Rectal smooth muscle tissue (tissue), 1 donor: ENCODE results near the gene CEP131.
"Not testable (repeated sequence)": the region's sequence is repeated elsewhere in the genome, so short reads cannot be mapped to it uniquely, and the experiment has no call there.

Source experiments
- H3K27ac ChIP-seq: one replicate; pipeline ENCODE4 v1.7.0; 2013; ENCODE audit warnings: low read depth, low read length, inconsistent platforms
- H3K27me3 ChIP-seq: one replicate; pipeline ENCODE4 v1.7.0; 2013; ENCODE audit warnings: low read length; ENCODE audit not compliant: control insufficient read depth, insufficient read depth
- H3K36me3 ChIP-seq: one replicate; pipeline ENCODE4 v1.7.0; 2013; ENCODE audit warnings: low read length; ENCODE audit not compliant: control insufficient read depth, insufficient read depth
- H3K4me1 ChIP-seq: one replicate; pipeline ENCODE4 v1.7.0; 2013; ENCODE audit warnings: low read length; ENCODE audit not compliant: control insufficient read depth, insufficient read depth
- H3K4me3 ChIP-seq: one replicate; pipeline ENCODE4 v1.7.0; 2013; ENCODE audit warnings: low read length
- H3K9ac ChIP-seq: one replicate; pipeline ENCODE4 v1.7.0; 2013; ENCODE audit warnings: low read length

The CEP131 gene

DNA sequence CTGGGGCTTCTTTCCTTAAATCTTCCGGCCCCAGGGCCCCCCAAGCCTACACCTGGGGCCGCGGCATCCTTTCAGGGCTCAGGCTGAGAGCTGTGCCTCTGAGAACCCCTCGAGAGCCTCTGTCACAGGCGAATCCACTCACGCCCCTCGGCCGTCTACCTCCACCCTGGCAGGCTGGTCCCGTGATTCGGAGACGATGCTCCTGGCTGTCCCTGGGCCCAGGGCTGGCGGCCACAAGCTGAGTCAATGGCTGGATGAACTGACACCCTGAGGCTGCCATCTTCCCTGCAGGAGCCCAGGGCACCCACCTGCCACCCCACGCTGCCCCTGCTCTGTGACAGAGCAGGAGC is 11.7 kb upstream of the CEP131 start:
- H3K4me1 ChIP-seq: peaks cover 4% of the 10 kb centered on the region
- no peak overlapping the region for H3K9ac ChIP-seq
- H3K27me3 ChIP-seq: no peaks in the 10 kb centered on the region
- H3K4me3 ChIP-seq: no peak overlapping the region
- peaks cover 18% of the 10 kb centered on the region for H3K36me3 ChIP-seq
- no peak overlapping the region for H3K27ac ChIP-seq

DNA sequence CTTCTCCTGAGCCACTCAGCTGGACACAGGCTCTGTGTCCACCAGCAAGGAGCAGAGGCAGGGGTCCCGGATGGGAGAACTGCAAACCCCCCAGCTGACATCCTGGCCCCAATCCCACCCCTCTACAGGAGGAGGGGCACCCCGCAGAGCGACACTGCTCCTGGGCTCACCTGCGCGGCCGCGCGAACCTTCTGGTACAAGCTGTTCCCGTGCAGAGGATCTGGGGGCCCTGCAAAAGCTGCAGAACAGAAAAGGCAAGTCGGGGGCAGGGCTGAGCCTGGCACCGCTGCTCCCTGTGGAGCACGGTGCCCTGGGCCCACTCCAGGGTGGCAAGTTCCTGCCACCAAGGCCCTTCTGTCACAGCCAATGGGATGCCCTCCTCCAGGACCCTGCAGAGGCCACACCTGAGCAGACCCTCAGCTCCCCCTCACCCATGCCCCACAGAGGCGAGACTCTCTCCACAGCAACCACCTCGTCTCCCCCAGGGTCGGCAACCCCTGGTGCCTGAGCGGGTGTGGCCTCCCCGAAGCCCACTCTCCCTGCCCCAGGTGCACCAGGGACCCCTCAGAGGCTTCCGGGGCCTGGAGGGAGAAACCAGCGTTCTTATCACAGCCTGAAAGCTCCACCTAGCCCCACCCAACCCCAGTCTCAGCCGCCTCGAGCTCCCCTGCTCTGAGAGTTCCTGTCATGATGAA is 11.2 kb upstream of the CEP131 start:
- H3K4me1 ChIP-seq: peaks cover 4% of the 10 kb centered on the region
- H3K27me3 ChIP-seq: no peaks in the 10 kb centered on the region
- no peak overlapping the region for H3K27ac ChIP-seq
- no peak overlapping the region for H3K9ac ChIP-seq
- H3K4me3 ChIP-seq: no peak overlapping the region
- H3K36me3 ChIP-seq: peaks cover 20% of the 10 kb centered on the region

DNA sequence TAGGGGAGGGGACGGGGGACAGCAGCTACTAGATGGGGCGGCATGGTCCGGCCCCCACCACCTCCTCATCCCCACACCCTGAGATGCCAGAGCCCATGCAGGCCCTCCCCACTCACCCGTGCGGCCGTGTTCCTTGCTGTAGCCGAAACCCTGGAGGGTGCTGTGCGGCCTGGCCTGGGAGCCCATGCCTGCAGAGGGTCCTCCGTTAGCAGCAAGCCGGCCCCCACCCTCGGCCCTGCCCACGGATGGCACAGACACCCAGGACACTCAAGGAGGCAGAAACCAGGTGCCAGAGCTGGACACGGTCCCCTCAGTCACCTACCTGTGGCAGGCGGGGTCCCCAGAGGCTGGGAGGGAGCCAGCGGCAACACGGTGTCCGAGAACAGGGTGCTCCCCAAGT is 10.6 kb upstream of the CEP131 start:
- Histone ChIP-seq H3K36me3 (peaks cover 20% of the 10 kb centered on the region), H3K27ac (no peak overlapping the region), H3K9ac (no peak overlapping the region), H3K4me1 (peaks cover 4% of the 10 kb centered on the region), H3K27me3 (no peaks in the 10 kb centered on the region), H3K4me3 (no peak overlapping the region)

DNA sequence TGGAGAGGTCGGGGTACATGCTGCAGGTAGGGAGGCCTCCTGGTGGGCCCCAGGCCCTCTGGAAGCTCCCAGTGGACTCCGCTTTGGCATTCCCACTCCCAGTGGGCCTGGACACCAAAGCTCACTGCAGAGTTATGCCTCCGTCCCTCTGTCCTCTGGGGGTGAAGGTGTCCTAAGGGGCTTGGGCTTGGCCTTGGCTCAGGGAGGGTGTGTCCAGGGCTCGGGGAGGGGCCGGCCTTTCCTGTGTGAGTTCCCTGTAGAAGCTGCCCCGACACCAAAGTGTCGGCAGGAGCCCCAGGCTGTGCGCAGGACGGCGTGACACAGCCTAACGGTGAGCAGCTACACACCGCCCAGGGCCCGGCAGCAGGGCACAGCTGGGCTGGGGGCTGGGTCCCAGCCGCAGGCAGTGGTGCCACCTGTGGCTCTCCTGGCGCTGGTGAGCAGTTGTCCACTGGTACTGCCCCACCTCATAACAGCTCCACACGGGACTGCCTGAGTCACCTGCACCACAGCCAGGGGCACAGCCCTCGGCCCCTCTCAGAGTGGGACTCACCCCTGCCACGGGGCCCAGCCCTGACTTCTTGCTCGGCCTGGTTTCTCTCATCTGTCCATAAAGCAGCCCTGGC is 10.0 kb upstream of the CEP131 start:
- Histone ChIP-seq H3K27ac (no peak overlapping the region), H3K27me3 (no peaks in the 10 kb centered on the region), H3K9ac (no peak overlapping the region), H3K4me1 (no peaks in the 10 kb centered on the region), H3K36me3 (peaks cover 20% of the 10 kb centered on the region), H3K4me3 (no peak overlapping the region)

DNA sequence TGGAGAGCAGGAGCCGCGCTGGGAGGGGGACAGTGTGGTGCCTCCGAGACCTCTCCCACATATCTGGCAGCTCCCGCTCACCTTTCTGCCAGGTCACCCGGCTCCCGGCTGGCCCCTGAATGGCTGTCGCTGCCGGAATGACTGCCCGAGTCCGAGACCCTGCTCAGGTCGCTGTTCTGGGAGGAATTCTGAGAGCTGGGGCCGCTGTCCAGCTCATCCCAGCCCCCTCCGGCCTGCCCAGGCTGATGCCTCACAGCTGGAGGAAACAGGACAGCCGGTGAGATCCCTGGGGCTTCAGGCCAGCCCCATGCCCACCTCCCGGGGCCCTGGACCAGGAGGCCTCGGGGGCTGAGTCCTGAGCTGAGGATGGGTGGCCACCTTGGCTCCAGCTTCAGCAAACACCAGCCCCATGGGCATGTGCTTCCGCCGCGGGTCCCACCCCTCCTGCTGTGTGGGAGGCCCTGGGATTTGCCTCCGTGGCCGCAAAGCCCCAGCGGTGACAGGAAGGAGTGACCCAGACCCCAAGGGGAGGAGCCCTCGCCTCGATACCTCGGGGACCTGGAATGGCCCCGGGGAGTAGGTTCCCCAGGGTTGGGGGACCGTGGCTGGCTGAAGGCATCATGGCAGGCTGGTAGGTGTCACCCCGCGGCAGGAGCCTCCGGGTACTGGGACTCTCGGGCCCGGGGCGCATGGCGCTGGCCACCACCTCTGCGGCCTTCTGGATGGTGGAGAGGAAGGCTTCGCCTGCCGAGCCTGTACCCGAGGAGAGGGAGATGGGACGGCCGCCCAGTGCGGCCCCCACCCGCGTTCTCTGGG is 9.2 kb upstream of the CEP131 start:
- Histone ChIP-seq H3K27me3 (no peaks in the 10 kb centered on the region), H3K4me1 (no peaks in the 10 kb centered on the region), H3K36me3 (peaks cover 20% of the 10 kb centered on the region), H3K9ac (no peak overlapping the region), H3K27ac (no peak overlapping the region), H3K4me3 (no peak overlapping the region)

DNA sequence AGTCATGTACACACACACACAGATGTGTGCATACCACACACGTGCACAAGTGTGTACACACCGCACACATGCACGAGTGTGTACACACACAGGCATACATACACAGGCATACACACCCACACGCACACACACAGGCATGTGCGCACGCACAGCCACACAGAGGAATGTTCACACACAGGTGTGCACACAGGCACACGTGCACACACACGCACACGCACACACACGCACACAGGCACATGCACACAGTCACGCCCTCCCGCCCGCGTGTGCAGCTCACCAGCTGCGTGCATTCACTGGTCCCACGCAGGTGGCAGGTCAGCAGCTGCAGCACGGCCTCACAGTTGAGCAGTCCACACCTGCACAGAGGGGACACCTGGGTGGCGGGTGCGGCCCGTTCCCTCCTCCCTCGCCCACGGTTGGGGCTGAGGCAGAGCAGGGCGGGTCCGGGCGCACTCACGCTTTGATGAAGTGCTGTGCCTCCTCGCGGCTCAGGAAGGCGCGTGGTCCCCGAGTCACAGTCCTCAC is 8.4 kb upstream of the CEP131 start:
- H3K36me3 ChIP-seq: peaks cover 20% of the 10 kb centered on the region
- H3K27ac ChIP-seq: no peak overlapping the region
- H3K9ac ChIP-seq: no peak overlapping the region

DNA sequence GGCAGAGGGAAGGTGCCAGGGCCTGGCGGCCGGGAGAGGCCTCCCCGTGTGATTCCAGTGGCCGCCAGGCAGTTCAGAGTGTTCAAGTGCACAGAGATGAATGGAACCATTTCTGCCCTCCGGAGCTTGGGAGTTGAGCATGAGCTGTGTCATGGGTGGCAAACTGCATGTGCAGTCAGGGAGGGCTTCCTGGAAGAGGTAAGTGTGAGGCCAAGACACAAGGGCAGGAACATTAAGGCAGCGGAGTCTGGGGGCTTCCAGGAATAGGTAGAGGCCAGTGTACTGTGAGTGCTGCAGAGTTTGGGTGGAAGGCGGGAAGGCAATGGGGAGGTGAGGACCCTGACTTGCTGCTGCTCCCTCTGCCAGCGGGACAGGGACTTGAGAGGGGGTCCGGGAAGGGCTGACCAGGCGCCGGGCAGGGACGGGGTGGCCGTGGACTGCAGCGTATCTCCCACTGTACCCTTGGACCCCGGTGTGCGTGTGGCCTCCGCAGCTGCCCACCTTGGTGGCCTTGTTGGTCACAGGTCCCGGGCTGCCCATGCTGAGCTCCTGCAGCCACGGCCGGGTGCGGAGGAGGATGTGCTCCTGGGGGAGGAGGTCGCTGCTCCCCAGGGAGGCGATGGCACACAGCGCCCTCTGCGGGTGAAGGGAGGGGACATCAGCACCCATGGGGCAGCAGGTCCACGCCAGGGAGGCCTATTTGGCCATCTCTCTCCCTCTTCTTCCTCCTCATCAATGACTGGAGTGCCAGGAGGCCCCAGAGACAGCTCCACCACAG is 7.5 kb upstream of the CEP131 start:
- H3K9ac ChIP-seq: no peak overlapping the region
- no peak overlapping the region for H3K27ac ChIP-seq
- H3K4me1 ChIP-seq: no peaks in the 10 kb centered on the region
- H3K36me3 ChIP-seq: peaks cover 20% of the 10 kb centered on the region
- H3K4me3 ChIP-seq: no peak overlapping the region
- no peaks in the 10 kb centered on the region for H3K27me3 ChIP-seq

More for the DNA sequence above, 8.4 kb upstream of the CEP131 start:
- H3K4me1 ChIP-seq: no peaks in the 10 kb centered on the region
- H3K27me3 ChIP-seq: no peaks in the 10 kb centered on the region
- no peak overlapping the region for H3K4me3 ChIP-seq

DNA sequence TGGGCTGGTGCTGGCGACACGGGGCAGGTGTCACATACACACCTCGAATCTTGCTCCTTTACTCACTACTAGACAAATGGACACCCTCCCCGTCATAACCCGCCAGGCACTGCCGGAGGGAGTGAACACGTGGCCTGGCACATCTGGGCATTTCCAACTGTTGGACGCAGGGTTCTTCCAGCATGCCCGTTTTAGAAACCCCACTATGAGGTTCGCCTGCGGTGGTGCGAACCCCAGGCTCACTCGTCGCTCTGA is 6.8 kb upstream of the CEP131 start:
- Histone ChIP-seq H3K4me3 (no peak overlapping the region), H3K9ac (no peak overlapping the region), H3K36me3 (peaks cover 20% of the 10 kb centered on the region), H3K27me3 (no peaks in the 10 kb centered on the region), H3K27ac (no peak overlapping the region), H3K4me1 (no peaks in the 10 kb centered on the region)

DNA sequence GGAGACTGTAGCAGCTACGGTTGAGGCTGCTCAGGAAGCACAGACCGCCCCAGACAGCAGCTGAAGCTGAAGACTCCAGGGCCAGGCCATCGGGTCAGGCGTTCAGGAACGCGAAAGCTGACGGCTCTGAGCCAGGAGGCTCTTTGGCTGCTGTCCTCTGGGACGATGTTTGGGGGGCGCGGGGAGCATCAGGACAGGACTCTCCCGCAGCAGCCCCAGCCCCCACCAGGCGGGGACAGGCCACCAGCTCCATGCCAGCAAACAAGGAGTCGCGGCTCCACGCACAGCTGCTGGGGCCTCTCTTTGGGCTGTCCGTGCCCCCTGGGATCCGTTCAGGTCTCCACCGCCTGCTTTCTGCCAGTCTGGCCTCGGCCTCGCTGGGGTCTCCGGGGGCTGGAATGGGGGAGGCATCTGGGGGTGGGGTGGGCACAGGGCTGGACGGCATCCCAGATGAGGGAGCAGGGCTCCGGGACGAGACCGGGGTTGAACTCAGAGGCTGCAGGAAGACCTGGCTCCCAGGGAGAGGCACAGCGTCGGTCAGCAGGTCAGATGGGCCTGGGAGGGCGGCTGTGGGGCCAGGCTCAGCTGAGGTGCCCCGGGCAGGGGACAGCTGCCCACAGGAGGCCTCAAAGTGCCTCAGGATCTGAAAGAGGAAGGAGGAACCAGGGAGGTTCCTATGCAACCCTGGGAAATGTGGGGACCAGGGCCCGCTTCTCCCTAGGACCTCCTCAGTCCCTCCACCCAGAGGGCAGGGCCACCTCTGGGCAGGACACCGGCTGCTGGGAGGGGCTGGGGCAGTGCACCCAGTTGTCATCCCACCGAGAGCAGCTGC is 6.3 kb upstream of the CEP131 start:
- Histone ChIP-seq H3K36me3 (peaks cover 20% of the 10 kb centered on the region), H3K27ac (no peak overlapping the region), H3K4me3 (no peak overlapping the region), H3K9ac (no peak overlapping the region), H3K27me3 (no peaks in the 10 kb centered on the region), H3K4me1 (no peaks in the 10 kb centered on the region)

DNA sequence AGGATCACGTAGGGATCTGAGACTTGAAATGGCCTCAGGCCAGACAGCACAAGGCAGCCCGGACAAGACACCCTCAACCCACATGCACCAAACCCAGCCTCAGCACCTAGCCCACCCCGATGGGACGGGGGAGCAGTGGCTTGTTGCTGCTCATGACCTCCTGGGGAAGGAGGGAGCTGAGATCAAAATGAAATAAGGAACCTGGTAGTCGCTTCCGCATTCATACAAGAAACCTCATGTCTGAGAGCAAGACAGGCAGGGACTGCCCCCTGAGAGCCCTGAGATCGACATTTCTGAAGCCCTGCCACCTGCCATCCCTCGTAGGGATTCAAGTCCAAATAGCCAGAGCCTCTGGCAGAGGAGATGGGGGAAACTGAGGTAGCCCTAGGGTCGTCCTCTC is 5.7 kb upstream of the CEP131 start:
- H3K4me1 ChIP-seq: peaks cover under 1% of the 10 kb centered on the region
- H3K27ac ChIP-seq: no peak overlapping the region
- H3K27me3 ChIP-seq: no peaks in the 10 kb centered on the region
- peaks cover 20% of the 10 kb centered on the region for H3K36me3 ChIP-seq
- H3K4me3 ChIP-seq: no peak overlapping the region
- no peak overlapping the region for H3K9ac ChIP-seq

DNA sequence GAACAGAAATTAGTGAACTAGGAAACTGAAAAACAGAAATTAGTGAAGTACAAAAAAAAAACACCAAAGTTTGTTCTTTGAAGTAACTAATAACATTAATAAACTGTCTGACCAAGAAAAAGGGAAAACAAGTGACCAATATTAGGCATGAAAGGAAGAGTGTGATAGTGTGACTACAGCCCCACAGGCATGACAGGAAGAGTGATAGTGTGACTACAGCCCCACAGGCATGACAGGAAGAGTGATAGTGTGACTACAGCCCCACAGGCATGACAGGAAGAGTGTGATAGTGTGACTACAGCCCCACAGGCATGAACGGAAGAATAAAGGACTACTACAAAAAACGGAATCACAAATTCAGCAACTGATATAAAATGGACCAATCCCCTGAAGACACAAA is 4.9 kb upstream of the CEP131 start:
- H3K36me3 ChIP-seq: peaks cover 20% of the 10 kb centered on the region
- H3K4me3 ChIP-seq, H3K27me3 ChIP-seq, H3K27ac ChIP-seq, H3K9ac ChIP-seq, H3K4me1 ChIP-seq: not testable (repeated sequence)

DNA sequence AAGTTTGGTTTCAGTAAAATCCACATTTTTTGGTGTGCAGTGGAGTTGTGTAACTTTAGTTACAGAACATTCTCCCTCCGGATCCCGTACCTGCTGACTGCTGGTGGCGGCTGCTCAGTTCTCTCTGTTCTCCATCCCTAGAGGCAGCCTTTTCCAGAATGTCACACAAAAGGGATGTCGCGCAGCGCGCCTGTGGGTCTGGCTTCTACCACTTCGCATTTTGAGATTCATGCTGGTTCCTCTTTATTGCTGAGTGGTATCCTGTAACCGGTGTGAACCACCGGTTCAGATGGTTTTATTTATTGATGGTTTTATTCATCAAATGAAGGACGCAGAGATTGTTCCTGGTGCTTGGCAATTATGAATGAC is 981 bp upstream of the CEP131 start:
- no peak overlapping the region for H3K9ac ChIP-seq
- peak overlapping the region; percentile 73 for H3K4me3 ChIP-seq
- peaks cover 8% of the 10 kb centered on the region for H3K4me1 ChIP-seq
- H3K27me3 ChIP-seq: no peaks in the 10 kb centered on the region
- peaks cover 3% of the 10 kb centered on the region for H3K36me3 ChIP-seq
- H3K27ac ChIP-seq: no peak overlapping the region
